22Rv1 (cell line): ENCODE results near the gene COL3A1.

Source experiments
- H3K27ac ChIP-seq: fragments of 450-650 bp; 2 replicates; pipeline ENCODE4 v1.5.1; 2017
- CTCF ChIP-seq: fragments of 450-650 bp; IDR thresholded peaks from 2 replicates; pipeline ENCODE4 v1.5.1; 2017; ENCODE audit warnings: mild to moderate bottlenecking
- ZFX ChIP-seq: fragments of 450-650 bp; IDR thresholded peaks from 2 replicates; pipeline ENCODE4 v1.6.1; 2017; ENCODE audit warnings: antibody characterized with exemption, borderline replicate concordance

The COL3A1 gene

GRCh38 chr2:188973641-188974040 is 532 bp upstream of the COL3A1 start:
- H3K27ac ChIP-seq, result no peak overlapping the region

GRCh38 chr2:188975497-188976102 is 1.4 kb downstream of the COL3A1 start:
- TF ChIP-seq ZFX (no peak), CTCF (no peak)
- H3K27ac ChIP-seq, result no peak overlapping the region

More at GRCh38 chr2:188973641-188974040, 532 bp upstream of the COL3A1 start:
- TF ChIP-seq CTCF, result no peak
- no peak for TF ChIP-seq ZFX

- TF ChIP-seq CTCF (no peak), ZFX (no peak)
- H3K27ac ChIP-seq, result no peak overlapping the region
These were observed 2.5 kb downstream of the COL3A1 start for GRCh38 chr2:188976545-188977268.

- TF ChIP-seq CTCF, result no peak
- no peak for TF ChIP-seq ZFX
- H3K27ac ChIP-seq, result no peak overlapping the region
These were observed 3.1 kb downstream of the COL3A1 start for GRCh38 chr2:188977317-188977716.

GRCh38 chr2:188978291-188979081 is 4.3 kb downstream of the COL3A1 start:
- TF ChIP-seq CTCF, result no peak
- TF ChIP-seq ZFX, result no peak
- H3K27ac ChIP-seq, result no peak overlapping the region

- TF ChIP-seq CTCF, result no peak
- TF ChIP-seq ZFX, result no peak
- H3K27ac ChIP-seq, result no peak overlapping the region
These were observed 5.3 kb downstream of the COL3A1 start for GRCh38 chr2:188979187-188980114.
